ENCODE results near the gene TMEM132D.
A peak's percentile ranks its signal among the peaks of the same experiment; 100 is the strongest.

TMEM132D gene

DNA sequence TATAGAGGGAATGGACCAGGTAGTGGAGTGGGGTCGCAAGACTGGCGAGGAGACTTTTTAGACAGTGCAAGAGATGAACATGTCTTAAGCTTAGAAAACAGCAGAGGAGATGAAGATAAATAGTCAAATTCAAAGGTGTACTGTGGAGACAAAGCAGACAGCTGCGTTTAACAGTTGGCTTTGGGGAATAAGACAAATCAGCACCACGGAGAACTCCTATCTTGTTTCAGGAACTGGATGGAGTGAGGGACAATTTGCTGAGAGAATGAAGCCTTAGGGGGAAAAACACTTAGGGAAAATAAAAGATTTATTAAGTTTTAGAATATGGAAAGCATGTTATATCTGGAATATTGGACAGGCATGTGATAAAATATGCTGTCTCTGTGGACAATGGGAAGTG is 591.8 kb downstream of the TMEM132D start:
- DNase-seq, result no peak

DNA sequence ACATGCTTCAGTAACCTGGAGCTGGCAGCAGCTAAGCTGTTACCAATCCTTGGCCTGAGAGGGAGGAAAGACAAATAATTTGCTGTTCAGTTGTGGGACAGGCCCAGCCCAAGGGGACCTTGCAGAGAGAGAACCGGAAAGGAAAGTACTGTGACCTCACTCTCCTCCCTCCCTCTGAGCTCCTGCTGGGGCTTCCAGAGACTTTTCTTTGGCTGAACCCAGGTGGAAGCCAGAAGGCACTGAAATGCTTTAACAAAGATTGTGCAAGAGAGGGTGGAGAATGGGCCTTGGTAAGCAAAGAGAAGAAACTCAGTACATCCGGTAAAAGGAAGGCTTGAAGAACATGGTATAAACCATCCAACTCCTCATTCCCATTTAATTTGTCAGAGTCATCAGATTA is 593.5 kb downstream of the TMEM132D start:
- DNase-seq, result no peak

DNA sequence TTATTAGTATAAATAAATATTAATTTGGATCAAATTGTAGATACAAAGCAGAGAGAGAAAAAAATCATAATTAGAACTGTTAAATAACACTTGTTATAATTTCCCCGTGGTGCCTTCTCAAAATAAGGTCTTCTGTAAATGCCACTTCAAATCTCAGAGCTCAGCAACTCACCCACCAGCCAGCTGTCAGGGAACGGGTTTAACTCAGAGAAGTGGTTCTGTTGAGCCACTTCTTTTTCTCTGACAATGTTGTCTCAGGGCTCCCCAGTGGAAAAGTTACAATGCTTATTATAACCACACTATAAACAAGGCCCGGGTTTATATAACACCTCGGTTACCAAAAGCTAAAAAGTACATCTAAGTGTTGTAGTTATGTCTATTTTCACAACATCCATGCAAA is 598.0 kb downstream of the TMEM132D start:
- DNase-seq, result no peak

DNA sequence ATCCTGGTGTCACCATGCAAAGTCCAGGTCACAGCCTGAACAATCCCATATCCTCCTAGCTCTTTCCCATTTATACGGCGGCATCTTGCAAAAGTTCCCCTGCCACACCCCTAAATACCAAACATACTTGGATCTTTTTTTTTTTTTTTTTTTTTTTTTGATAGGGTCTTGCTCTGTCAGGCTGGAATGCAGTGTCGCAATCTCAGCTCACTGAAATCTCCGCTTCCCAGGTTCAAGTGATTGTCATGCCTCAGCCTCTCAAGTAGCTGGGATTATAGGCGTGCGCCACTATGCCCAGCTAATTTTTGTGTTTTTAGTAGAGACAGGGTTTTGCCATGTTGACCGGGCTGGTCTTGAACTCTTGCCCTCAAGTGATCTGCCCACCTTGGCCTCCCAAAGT is 599.3 kb downstream of the TMEM132D start:
- no peak for DNase-seq

DNA sequence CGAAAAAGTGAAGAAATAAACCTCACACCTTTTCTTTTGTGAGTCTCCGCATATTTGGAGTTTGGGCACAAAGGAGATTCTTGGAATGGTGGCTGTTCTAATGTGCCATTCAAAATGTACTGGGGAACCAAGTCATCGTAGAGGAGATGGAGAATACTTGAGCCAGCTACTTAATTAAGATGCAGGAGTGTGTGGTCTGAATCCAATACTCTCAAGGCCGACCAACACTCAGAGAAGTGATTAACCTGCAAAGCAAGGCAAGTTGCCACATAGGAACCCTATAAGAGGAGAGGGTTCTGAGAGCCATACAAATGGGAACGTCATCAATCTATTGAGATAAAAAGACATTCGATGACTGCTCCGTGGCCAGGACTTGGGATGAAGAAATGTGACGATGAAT is 603.8 kb downstream of the TMEM132D start:
- no peak for DNase-seq

DNA sequence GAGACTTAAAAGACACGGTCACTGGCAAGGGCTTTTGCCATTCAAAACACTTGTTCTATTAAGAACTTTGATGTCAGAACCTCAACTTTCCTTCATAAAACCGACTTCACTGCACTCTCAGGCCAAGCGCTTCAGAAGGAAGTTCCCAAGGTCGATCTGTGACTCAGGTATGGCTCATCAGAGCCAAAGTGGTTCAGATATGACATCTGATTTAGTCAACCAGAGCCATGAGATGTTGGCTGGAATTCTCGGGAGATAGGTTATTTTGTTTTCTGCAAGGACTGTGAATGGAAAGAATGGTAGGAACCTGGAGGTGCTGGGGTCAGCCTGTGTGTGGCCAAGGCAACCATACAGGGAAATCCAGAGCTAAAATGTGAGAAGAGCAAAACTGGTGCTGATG is 604.9 kb downstream of the TMEM132D start:
- DNase-seq, result no peak

DNA sequence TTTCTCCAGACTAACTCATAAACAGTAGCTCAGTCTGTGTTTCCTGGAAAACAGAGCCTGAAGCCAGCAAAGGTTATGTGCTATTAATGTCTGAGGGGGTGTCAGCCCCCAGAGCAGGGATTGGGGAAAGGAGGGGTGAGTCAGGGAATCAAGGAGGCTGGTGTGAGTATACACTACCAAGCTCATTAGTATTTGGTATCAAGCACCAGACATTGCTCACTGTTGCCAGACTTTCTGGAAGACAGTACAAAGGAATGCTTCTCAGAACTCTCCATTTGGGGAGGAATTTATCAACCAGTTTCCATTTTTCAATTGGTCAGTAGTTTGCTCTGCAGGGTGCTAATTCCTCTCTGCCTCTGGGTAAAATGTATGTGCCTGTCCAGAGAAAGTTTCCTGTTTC is 607.2 kb downstream of the TMEM132D start:
- no peak for DNase-seq

DNA sequence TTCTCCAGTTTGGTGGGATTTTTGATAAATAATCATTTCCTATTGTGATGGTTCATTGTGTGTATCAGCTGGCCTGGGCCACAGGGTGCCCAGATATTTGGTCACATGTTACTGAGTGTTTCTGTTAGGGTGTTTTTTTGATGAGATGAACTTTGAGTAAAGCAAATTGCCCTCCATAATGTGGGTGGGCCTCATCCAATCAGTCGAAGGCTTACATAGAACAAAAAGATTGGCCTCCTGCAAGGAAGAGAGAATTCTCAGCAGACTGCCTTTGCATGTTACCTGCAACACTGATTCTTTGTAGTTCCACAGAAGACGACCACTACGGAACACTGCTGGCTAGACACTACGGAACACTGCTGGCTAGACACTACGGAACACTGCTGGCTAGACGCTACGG is 609.0 kb downstream of the TMEM132D start:
- no peak for DNase-seq

DNA sequence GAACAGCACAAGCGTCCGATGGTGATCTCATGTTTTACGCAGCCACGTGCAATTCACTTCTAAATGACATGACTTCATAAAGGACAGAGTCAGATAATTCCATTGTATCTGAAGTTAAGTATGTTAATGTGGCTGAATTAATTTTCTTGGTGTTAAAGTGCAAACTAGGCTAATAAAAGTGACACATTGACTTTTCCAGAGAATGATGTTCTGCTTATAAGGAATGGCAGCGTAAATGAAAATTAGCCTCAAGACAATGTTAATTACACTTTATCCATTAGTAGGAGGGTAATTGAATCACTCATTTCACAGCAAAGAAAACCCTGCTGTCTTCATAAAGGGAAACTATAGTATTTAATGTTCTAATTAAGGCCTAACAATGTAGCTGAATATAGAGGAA is 624.1 kb downstream of the TMEM132D start:
- DNase-seq, result no peak

DNA sequence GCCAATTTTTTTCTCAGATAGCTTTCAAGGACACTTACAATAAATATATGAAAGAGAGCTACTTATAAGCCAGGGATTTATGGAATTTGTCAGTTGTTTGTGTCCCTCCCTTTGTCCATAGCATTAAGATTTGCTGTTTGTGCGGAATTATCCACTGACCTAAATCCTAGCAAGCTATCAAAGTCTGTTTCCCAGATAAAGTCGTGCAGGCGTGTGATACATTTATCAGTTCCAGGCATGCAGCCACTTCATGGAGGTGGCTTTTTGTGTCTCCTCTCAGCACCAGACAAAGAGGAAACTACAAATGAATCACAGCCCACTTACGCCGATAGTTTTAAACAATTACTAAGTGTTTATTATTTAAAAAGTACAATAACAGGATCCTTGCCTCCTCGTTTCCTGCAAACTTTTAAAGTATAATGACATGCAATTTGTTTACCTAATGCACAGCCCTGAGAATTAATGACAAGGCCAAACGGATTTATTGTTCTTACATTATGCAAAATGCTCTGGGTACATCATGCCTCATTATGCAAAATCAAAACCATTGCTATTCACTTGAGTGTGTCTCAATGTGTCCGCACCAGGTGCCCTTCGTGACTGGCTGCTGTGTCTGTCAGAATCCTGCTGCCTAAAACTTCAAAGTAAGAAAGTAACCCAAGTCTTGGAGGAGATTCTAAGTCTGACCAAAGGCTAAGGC is 627.3 kb downstream of the TMEM132D start:
- DNase-seq, result peak; percentile 35

DNA sequence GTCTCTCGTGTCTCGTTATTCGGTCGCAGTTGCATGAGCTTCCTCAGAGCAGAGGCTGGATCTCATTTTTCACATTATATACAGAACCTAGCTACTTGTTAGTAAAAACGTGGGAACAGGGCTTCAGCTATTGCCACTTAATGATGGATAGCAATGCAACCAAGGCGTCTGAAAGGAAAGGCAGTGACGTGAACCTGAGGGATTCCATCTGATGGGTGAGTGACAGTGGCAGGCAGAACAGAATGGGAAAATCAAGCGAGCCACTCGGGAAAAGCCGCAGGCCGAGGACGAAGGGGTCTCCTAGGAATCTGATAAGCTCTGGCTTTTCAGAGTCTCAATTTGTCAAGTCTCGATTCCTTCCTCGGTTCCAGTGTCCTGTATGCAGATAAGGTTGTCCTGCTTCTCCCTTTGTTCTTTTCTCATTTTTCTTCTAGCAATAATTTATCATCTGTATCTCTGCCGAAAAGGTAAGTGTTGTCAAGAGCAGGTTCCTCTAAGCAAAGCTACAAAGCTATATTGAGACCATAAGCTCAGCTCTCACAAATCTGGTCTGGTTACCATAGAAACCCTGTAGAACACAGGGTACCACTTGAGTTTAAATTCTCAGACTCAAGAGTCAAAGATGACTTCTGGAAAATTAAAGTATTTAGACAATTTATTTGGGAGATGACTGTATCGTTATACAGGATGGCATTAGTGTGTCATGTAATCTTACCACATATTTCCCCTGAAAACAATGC is 633.9 kb downstream of the TMEM132D start:
- no peak for DNase-seq

DNA sequence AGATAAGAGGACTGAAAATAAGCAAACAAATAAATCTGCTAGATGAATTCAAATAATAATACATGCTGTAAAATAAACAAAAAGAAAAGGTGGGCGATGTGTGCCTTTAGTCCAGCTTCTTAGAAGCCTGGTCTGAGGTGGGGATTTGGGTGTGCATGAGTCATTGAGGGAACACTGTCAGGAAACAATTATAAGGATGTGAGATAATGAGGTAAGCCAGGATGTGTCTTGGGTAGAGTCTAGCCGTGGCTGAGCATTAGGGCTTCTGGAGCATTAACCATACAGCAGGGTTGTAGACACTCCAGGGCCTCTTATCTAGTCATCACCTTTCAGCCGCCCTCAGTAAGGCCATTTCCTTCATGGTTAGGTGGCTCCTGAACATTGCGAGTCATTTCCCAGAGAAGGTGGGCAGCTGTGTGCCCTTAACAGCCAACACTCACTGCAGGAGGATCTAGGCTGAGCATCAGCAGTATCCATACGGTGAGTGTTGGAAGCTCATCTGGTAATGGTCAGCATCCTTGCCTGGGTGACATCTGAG is 645.0 kb downstream of the TMEM132D start:
- no peak for DNase-seq

DNA sequence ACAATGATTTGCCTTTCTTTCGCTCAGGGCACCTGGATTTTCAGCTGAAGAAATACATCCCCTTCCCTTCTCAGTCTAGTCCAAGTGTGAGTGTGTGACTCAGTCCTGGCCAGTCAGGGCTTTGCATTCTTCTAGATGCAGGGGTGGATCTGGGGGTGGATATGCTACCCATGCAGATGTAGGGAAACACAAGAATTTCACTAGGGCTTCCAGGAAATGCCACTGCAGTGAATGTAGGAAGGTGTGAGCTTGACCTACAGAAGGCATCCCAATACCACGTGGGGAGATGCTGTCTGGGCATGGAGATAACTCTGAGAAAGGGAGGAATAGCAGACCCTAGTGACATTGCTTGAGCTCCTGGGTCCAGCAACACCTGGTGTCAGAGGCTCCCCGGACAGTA is 646.3 kb downstream of the TMEM132D start:
- no peak for DNase-seq

DNA sequence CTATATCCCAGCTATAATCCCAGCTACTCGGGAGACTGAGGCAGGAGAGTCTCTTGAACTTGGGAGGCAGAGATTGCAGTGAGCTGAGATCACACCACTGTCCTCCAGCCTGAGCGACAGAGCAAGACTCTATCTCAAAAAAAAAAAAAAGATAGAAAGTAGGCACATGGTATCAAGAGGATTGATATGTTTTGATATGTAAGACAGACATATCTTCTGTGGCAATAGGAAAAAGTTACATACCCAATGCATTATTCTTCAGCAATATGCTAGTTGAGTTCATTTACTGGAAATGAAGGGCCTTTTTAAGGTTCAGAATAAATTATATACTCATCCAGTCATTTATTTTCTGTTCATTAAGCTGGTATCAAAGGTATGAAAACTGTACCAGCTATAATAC is 657.2 kb downstream of the TMEM132D start:
- no peak for DNase-seq

DNA sequence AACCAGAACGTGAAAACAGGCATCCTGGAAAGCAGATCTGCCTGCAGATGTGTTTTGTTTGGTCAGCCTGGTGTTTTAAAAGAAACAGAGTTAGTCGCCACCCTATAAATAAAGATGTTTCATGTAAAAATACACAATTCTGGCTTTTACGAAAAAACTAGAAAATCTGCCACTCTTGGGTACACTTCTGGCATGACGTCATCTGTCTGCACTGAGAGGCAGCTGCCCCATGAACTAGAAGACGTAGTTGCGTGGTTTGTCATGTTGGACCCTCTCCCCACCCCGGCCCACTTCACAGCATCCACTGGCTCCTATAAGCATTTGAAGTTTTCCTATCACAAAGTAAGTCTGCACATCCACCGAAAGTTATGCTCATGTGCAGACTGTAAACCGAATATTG is 658.1 kb downstream of the TMEM132D start:
- no peak for DNase-seq

DNA sequence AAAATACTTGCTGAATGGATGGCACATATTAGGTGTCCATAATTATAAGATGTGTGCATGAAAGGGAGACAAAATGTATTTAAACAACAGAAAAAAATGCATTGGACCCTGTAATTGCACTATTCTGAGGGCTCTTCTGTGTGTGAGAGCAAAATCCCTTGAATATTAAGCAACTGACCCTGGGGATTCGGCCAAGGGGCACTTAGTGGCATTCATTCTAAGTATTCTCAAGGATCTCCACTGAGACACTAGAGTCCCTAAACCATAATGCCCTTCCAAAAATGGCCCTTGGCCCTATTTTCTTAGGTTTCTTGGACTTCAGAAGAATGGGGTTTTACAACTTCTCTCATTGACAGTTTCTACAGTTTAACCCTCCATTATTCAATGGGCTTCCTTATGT is 662.0 kb downstream of the TMEM132D start:
- DNase-seq, result no peak

DNA sequence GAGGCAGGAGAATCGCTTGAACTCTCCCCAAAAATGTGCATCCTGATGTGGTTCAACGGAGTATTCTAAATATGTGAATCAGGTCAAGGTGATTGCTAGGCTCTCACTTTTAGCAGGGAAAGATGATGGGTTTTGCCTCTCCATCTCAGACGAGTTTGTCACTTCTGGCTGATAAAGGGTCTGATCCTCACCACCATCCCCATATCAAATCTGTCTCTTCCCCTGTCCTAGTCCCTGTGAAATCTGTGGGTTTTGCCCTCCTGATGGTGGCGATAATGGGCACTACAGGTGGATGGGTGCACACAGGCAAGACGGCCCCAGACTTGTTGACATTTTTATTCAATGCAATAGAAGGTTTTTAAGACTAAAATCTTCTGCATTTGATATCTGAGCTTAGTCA is 665.9 kb downstream of the TMEM132D start:
- DNase-seq, result no peak

DNA sequence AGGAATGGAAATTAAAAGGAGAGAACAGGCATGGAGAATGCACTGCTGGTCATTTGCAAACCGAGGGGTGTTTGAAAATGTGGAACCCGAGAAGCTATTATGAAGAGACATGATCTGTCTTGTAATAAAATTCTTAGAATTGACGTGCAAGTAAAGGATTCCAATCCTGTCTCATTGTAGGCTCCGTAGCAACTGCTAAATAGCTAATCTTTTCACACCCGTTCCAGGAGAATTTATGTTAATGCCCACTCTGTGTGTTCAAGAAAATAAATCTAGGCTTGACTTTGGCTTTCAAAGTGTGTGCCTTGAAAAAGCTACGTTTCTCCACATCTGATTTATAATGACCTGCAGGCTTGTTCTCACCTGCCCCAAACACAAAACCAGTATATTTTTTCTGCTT is 669.6 kb downstream of the TMEM132D start:
- DNase-seq, result no peak

DNA sequence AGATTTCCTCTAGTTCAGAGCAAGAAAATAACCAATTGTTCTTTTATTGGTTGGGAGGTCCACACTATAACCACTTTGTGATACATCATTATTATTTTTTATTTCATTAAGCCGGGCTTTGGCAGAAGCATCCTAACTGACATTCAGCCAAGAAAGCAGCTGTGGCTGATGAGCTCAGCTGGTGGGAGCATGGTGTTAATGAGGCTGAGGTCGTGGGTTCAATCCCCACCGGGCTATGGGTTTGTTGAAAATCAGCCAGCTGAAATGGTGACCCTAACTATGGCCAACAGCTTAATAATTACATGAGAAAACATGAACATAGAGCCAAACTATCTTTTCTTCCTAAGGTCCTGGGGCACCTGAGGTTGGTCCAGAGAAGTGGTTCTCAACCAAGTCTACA is 672.3 kb downstream of the TMEM132D start:
- DNase-seq, result no peak

DNA sequence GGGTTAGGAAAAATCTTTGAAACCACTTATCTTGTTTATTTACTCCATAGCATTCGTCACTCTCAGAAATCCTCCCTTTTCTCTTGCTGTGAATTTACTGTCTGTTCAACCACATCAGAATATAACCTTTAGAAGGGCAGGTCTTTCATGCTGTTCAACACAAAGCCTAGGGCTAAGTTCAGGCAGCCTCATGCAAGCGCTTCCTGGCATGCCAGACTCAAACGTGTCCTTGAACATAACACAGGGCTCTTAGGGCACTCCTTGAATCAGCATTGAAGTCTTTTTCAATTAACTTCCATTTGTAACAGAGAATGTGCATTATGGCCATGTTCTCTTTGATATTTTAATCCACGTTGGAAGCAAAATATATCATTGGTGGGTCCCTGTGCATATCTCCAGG is 672.8 kb downstream of the TMEM132D start:
- DNase-seq, result no peak

DNA sequence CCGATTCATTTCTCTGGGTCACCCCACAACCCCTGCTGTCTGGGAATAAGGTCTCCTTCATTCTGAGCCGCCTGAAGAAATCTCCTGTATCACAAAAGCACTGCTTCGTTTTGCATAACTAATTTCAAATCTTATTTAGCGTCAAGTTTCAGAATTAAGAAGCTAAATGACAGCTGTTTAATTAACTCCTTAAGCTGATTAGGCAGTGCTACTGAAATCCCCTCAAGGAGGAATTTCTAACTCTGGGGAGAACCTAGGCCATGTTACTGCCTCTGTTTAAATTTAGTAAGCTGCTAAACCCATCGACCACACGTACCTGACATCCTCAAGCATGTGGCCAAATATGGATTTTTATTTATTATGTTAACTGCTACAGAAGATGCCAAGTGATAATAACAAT is 677.0 kb downstream of the TMEM132D start:
- DNase-seq, result no peak

DNA sequence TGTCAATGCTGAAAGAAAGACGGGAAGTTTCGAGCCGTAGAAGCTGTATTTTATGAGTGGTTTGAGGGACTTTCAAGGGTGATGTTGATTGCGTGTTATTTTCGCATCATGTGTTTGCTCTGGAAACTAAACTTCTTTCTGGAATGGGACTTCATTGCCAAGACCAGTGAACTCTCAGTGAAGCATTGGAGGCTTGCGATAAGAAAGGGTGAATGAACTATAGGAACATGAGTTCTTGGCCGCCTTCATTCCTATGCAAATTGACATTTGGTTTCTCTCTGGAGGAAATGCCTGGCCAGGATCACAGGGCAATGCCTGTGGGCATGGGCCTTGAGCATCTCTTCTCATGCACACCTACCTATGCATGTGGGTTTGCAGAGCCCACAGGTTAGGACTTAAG is 677.8 kb downstream of the TMEM132D start:
- no peak for DNase-seq

DNA sequence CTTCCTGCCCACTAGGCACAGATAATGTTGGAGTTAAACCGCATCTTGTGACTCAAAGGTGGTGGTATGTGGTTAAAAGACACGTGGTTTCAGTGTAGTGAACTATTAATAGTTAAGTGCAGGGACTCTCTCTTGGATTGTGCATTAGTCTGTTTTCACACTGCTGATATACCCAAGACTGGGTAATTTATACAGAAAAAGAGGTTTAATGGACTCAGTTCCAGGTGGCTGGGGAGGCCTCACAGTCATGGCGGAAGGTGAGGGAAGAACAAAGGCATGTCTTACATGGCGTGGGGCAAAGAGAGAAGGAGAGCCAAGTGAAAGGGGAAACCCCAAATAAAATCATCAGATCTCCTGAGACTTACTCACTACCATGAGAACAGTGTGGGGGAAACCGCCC is 688.3 kb downstream of the TMEM132D start:
- no peak for DNase-seq

DNA sequence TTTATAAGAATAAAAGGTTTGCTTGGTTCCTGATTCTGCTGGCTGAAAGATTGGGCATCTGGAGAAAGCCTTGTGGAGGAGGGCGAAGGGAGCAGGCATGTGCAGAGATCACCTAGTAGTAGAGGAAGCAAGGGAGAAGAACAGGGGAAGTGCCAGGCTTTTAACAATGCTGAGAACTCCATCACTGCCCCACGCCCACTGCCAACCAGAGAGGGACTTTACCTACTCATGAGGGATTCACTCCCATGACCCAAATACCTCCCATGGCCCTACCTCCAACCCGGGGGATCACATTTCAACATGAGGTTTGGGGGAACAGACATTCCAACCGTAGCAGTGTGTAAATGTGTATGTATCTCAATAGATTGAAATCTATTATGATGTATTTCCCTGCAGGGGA is 690.3 kb downstream of the TMEM132D start:
- no peak for DNase-seq
